ENCODE data around the gene DNAAF5.

GRCh38 chr7:726084-726853 lies at the start of gene DNAAF5:
- no peak for TF ChIP-seq CTCF (IDR thresholded peaks at IDR 0.05)
- peak; percentile 56 for TF ChIP-seq POLR2A (IDR thresholded peaks at IDR 0.05)
